Trophoblast cell (in vitro differentiated cells and primary cell): ENCODE results near the gene GPRIN3.

Experiments
- DNase-seq, 2 donors: peaks; one replicate each; pipeline ENCODE4 v3.0.0-alpha.2; 2016
- H2AFZ ChIP-seq: 2 replicates; pipeline ENCODE4 v1.6.1; 2013; ENCODE audit warnings: low read length, moderate library complexity, mild to moderate bottlenecking; ENCODE audit not compliant: insufficient read depth, poor library complexity
- H2AK5ac ChIP-seq: 2 replicates; pipeline ENCODE4 v1.6.1; 2013; ENCODE audit warnings: mild to moderate bottlenecking, low read length
- H2BK120ac ChIP-seq: 2 replicates; pipeline ENCODE4 v1.6.1; 2013; ENCODE audit warnings: low read length, mild to moderate bottlenecking, moderate library complexity; ENCODE audit not compliant: insufficient read depth, poor library complexity
- H2BK12ac ChIP-seq: 2 replicates; pipeline ENCODE4 v1.6.1; 2013; ENCODE audit warnings: mild to moderate bottlenecking, low read length, moderate library complexity
- H2BK5ac ChIP-seq: 2 replicates; pipeline ENCODE4 v1.6.1; 2013; ENCODE audit warnings: low read length, low read depth, moderate library complexity, mild to moderate bottlenecking; ENCODE audit not compliant: poor library complexity
- H3K14ac ChIP-seq: 2 replicates; pipeline ENCODE4 v1.6.1; 2013; ENCODE audit warnings: mild to moderate bottlenecking, low read length
- H3K18ac ChIP-seq: 2 replicates; pipeline ENCODE4 v1.6.1; 2013; ENCODE audit warnings: mild to moderate bottlenecking, low read length
- H3K23ac ChIP-seq: 2 replicates; pipeline ENCODE4 v1.6.1; 2013; ENCODE audit warnings: low read length
- H3K27ac ChIP-seq: 2 replicates; pipeline ENCODE4 v1.5.1; 2013; ENCODE audit warnings: low read depth, mild to moderate bottlenecking, inconsistent platforms, low read length, moderate library complexity
- H3K27me3 ChIP-seq: 2 replicates; pipeline ENCODE4 v1.6.1; 2013; ENCODE audit warnings: inconsistent platforms, mild to moderate bottlenecking, low read length, moderate library complexity; ENCODE audit not compliant: insufficient read depth
- H3K36me3 ChIP-seq, 2 experiments: 1 replicate in 1 of 2; 2 replicates in 1 of 2; pipeline ENCODE4 v1.6.1; 2013; ENCODE audit warnings: low read length in 2 of 2, mild to moderate bottlenecking in 2 of 2, moderate library complexity in 1 of 2; ENCODE audit not compliant: insufficient read depth in 2 of 2, control insufficient read depth in 1 of 2
- H3K4ac ChIP-seq: 2 replicates; pipeline ENCODE4 v1.6.1; 2013; ENCODE audit warnings: low read depth, mild to moderate bottlenecking, low read length, moderate library complexity
- H3K4me1 ChIP-seq, 2 experiments: 1 replicate in 1 of 2; 2 replicates in 1 of 2; pipeline ENCODE4 v1.6.1; 2013; ENCODE audit warnings: low read length in 2 of 2, mild to moderate bottlenecking in 2 of 2, moderate library complexity in 1 of 2; ENCODE audit not compliant: insufficient read depth in 2 of 2, control insufficient read depth in 1 of 2
- H3K4me2 ChIP-seq: 2 replicates; pipeline ENCODE4 v1.6.1; 2013; ENCODE audit warnings: inconsistent platforms, mild to moderate bottlenecking, low read length, moderate library complexity
- H3K4me3 ChIP-seq: 2 replicates; pipeline ENCODE4 v1.5.1; 2013; ENCODE audit warnings: mild to moderate bottlenecking, low read depth, low read length, inconsistent platforms
- H3K79me1 ChIP-seq: one replicate; pipeline ENCODE4 v1.6.1; 2013; ENCODE audit warnings: low read length
- H3K79me2 ChIP-seq: 2 replicates; pipeline ENCODE4 v1.6.1; 2013; ENCODE audit warnings: low read length, mild to moderate bottlenecking; ENCODE audit not compliant: control insufficient read depth, insufficient read depth, poor library complexity
- H3K9ac ChIP-seq: 2 replicates; pipeline ENCODE4 v1.6.1; 2013; ENCODE audit warnings: mild to moderate bottlenecking, low read length
- H3K9me3 ChIP-seq: 2 replicates; pipeline ENCODE4 v1.6.1; 2013; ENCODE audit warnings: low read depth, mild to moderate bottlenecking, control low read depth, inconsistent platforms, low read length; ENCODE audit not compliant: insufficient read depth
- H4K12ac ChIP-seq: 2 replicates; pipeline ENCODE4 v1.6.1; 2013; ENCODE audit warnings: low read depth, mild to moderate bottlenecking, low read length, moderate library complexity
- H4K8ac ChIP-seq: 2 replicates; pipeline ENCODE4 v1.6.1; 2013; ENCODE audit warnings: low read depth, mild to moderate bottlenecking, low read length, moderate library complexity
- H4K91ac ChIP-seq: one replicate; pipeline ENCODE4 v1.6.1; 2013; ENCODE audit warnings: low read depth, mild to moderate bottlenecking, low read length, moderate library complexity
- WGBS: extraction: QIAGEN DNeasy Blood & Tissue Kit; methylation state at CpG from one replicate; pipeline ENCODE4 v1.1.7; 2013; ENCODE audit warnings: missing lambda C conversion rate; ENCODE audit not compliant: insufficient read length, insufficient coverage; ENCODE audit errors: extremely low coverage; 5-methylcytosine and 5-hydroxymethylcytosine counted together

The GPRIN3 gene

DNA sequence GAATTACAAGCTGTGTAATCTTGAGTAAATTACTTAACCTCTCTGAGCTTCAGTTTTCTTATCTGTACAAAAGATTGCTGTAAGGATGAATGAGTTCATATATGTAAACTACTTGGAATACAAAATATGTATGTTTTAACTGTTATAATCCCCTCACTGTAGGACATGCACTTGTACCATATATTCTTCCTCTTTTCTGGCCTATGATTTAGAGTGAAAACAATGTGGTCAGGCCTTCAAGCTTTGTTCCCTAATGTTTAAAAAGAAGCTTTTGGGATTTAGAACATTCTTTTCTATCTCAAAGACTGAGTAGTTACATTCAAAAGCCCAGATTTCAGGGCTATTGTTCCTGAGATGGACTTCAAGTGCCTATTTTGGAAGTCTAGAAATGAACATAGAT lies 26.7 kb upstream of the GPRIN3 start:
- no peak overlapping the region for H3K4me2 ChIP-seq

DNA sequence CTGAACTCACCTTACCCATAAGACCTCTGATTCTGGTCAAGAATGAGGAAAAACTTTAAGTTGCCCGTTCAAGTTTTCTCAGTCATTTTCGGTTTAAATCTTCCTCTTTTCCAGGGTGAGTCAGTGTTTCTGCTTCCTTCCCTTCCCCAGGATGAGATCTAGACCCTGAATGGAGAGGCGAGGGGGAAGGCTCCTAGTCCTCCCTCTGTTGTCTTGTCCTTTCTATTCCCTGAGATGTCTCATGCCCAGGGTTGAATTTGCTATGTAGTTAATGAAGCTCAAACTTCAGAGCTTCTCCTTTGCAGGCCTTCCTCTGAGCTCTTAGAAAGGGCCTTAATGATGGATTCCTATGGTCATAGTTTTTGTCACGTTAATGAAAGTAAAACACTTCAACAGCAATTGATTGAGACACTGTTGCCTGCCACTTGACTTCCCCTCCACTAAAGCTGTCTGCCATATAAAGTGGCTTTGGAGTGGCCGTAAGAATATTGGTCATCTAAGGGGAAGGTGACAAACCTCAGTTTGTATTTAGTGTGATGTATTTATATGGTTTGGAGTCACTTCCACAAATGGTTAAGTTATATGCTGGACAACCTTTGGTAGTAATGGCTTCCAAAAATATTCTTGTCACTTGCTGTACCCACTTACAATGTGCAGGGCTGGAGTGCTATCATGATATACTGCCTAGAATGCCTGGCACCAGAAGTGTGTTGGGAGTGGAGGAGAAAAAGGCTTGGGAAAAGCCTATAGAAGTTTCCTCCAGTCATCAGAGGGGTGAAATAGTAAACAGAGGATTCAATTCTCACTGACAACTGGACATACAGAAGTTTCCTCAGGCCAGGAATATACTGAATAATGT lies 24.3 kb upstream of the GPRIN3 start:
- H3K4me2 ChIP-seq, result no peak overlapping the region
- no peak overlapping the region for H4K8ac ChIP-seq
- no peak overlapping the region for H4K91ac ChIP-seq
- H2BK5ac ChIP-seq, result no peak overlapping the region
- no peak overlapping the region for H2AFZ ChIP-seq
- no peak overlapping the region for H3K27ac ChIP-seq
- DNase-seq, result peak in 1 of 2 donors; percentile 26
- no peaks in the 10 kb centered on the region for H3K27me3 ChIP-seq
- H3K18ac ChIP-seq, result no peak overlapping the region
- WGBS, result no CpG with 5 or more reads among the region's 5 CpGs
- H3K4me1 ChIP-seq, result no peaks in the 10 kb centered on the region
- no peak overlapping the region for H2BK12ac ChIP-seq
- H3K23ac ChIP-seq, result no peak overlapping the region
- H4K12ac ChIP-seq, result no peak overlapping the region
- no peak overlapping the region for H3K9ac ChIP-seq
- no peaks in the 10 kb centered on the region for H3K79me1 ChIP-seq
- H2BK120ac ChIP-seq, result no peak overlapping the region
- H3K79me2 ChIP-seq, result no peaks in the 10 kb centered on the region
- no peaks in the 10 kb centered on the region for H3K36me3 ChIP-seq
- H3K14ac ChIP-seq, result no peak overlapping the region
- no peaks in the 10 kb centered on the region for H3K9me3 ChIP-seq
- no peak overlapping the region for H2AK5ac ChIP-seq
- no peak overlapping the region for H3K4ac ChIP-seq
- no peak overlapping the region for H3K4me3 ChIP-seq

More for the DNA sequence above, 26.7 kb upstream of the GPRIN3 start:
- Histone ChIP-seq H2AK5ac (no peak overlapping the region), H3K23ac (no peak overlapping the region), H3K79me1 (no peaks in the 10 kb centered on the region), H3K4ac (no peak overlapping the region), H3K36me3 (no peaks in the 10 kb centered on the region), H2AFZ (no peak overlapping the region), H2BK120ac (no peak overlapping the region), H3K27ac (no peak overlapping the region), H3K4me1 (no peaks in the 10 kb centered on the region), H3K9me3 (no peaks in the 10 kb centered on the region), H4K91ac (no peak overlapping the region), H3K27me3 (no peaks in the 10 kb centered on the region), H4K12ac (no peak overlapping the region), H4K8ac (no peak overlapping the region), H3K14ac (no peak overlapping the region), H3K79me2 (no peaks in the 10 kb centered on the region), H3K9ac (no peak overlapping the region), H3K18ac (no peak overlapping the region), H2BK12ac (no peak overlapping the region), H2BK5ac (no peak overlapping the region), H3K4me3 (no peak overlapping the region)
- no peak for DNase-seq

DNA sequence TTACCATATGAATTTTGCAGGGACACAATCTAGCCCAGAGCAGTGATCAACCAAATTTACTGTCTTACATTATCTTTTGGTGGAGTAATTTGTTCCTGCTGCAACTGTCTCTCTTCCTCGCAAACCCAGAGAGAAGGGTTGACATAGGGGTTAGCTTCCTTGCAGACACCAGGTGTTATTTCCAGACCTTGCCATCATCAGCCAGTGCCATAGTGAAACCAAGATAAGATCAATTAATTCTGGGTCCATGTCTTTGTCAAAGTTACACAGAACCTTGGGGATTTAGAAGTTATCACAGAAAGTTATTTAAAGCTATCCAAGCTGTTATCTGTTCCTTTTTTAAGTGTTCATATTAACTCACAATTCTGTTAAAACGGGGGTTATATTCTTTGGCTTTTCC lies 23.6 kb upstream of the GPRIN3 start:
- H3K27me3 ChIP-seq, result no peaks in the 10 kb centered on the region
- H3K27ac ChIP-seq, result no peak overlapping the region
- H2BK5ac ChIP-seq, result no peak overlapping the region
- H3K4ac ChIP-seq, result no peak overlapping the region
- no peak overlapping the region for H4K12ac ChIP-seq
- H3K79me1 ChIP-seq, result no peaks in the 10 kb centered on the region
- H3K14ac ChIP-seq, result no peak overlapping the region
- no peak overlapping the region for H4K91ac ChIP-seq
- no peaks in the 10 kb centered on the region for H3K9me3 ChIP-seq
- no peak overlapping the region for H3K4me2 ChIP-seq
- H2BK120ac ChIP-seq, result no peak overlapping the region
- H2AK5ac ChIP-seq, result no peak overlapping the region
- no peak overlapping the region for H3K4me3 ChIP-seq
- H3K18ac ChIP-seq, result no peak overlapping the region
- no peak for DNase-seq
- no peak overlapping the region for H4K8ac ChIP-seq
- no peaks in the 10 kb centered on the region for H3K4me1 ChIP-seq
- H2BK12ac ChIP-seq, result no peak overlapping the region
- H3K23ac ChIP-seq, result no peak overlapping the region
- no peaks in the 10 kb centered on the region for H3K79me2 ChIP-seq
- H3K36me3 ChIP-seq, result no peaks in the 10 kb centered on the region
- no peak overlapping the region for H3K9ac ChIP-seq
- H2AFZ ChIP-seq, result no peak overlapping the region
- no CpG with 5 or more reads among the region's 2 CpGs for WGBS

DNA sequence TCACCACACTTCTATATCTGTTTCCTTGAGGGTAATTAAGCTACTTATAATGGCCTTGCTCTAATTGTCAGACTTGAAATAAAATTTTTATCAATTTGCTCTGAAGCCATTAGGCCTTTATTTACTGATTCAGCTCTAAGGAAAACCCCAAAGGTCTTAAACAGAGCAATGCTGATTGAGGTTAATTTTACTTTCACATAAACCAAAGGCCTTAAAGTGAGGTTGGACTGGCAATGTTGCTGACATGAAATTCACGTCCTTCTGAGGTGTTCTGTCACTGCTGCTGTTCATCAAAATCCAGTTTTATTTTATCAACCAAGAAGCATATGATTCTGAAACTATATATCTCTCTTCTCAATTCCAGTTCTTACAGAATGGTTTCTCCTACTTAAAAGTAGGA lies 21.7 kb upstream of the GPRIN3 start:
- no peak overlapping the region for H4K12ac ChIP-seq
- no peaks in the 10 kb centered on the region for H3K79me1 ChIP-seq
- no peak overlapping the region for H3K9ac ChIP-seq

More for the DNA sequence above, 21.7 kb upstream of the GPRIN3 start:
- Histone ChIP-seq H4K91ac (no peak overlapping the region), H3K4me3 (no peak overlapping the region), H2AFZ (no peak overlapping the region), H3K4me2 (no peak overlapping the region), H3K4ac (no peak overlapping the region), H3K36me3 (no peaks in the 10 kb centered on the region), H3K18ac (no peak overlapping the region), H3K9me3 (no peaks in the 10 kb centered on the region), H2BK5ac (no peak overlapping the region), H3K79me2 (no peaks in the 10 kb centered on the region), H3K4me1 (no peaks in the 10 kb centered on the region), H3K27me3 (no peaks in the 10 kb centered on the region), H4K8ac (no peak overlapping the region), H3K14ac (no peak overlapping the region), H2BK12ac (no peak overlapping the region), H2BK120ac (no peak overlapping the region), H3K27ac (no peak overlapping the region), H2AK5ac (no peak overlapping the region), H3K23ac (no peak overlapping the region)
- no CpG with 5 or more reads among the region's 1 CpG for WGBS
- DNase-seq, result no peak
